ENCODE measurements around the gene ARHGAP5. TPM values are rescaled to one million over a fixed set of nuclear protein-coding genes. Genes with fewer than 3 reads are reported as not detected.

The ARHGAP5 gene
- total and polyA plus RNA-seq, 2 donors (not counting 1 experiment from before 2014, with no cell fraction given) = 6.4 to 65.0 TPM

- H3K4me3 Mint-ChIP-seq = peak overlapping the region; percentile 96
- Histone ChIP-seq H3K36me3 (replicated peaks in 1 of 2; ENCODE audit: control extremely low read depth in 1 of 2, control insufficient read depth in 1 of 2, extremely low read depth in 1 of 2, insufficient read depth in 2 of 2, low read length in 1 of 2) (no peaks in the 10 kb centered on the region), H3K9me3 (ENCODE audit: control extremely low read depth in 1 of 3, control insufficient read depth in 2 of 3, insufficient read depth in 1 of 3, low read length in 2 of 3) (no peaks in the 10 kb centered on the region), H3K79me2 (ENCODE audit: control insufficient read depth, insufficient read depth, low read length) (peaks cover 31% of the 10 kb centered on the region), H3K9ac (ENCODE audit: low read length) (peak overlapping the region; percentile 83), H3K27me3 (replicated peaks in 1 of 4; ENCODE audit: control extremely low read depth in 1 of 4, control insufficient read depth in 3 of 4, insufficient read depth in 4 of 4, low read length in 3 of 4) (no peaks in the 10 kb centered on the region), H3K27ac (ENCODE audit: low read length in 2 of 2) (peak overlapping the region; percentile 53 to 62), H2AFZ (ENCODE audit: insufficient read depth, low read depth, low read length, poor library complexity, severe bottlenecking) (peak overlapping the region; percentile 89), H3K4me2 (replicated peaks; ENCODE audit: low read depth, low read length, poor library complexity, severe bottlenecking) (peak overlapping the region; percentile 77), H3K4me1 (ENCODE audit: control insufficient read depth in 2 of 2, insufficient read depth in 2 of 2, low read length in 2 of 2) (peaks cover 11 to 17% of the 10 kb centered on the region in 2 donors), H4K20me1 (ENCODE audit: control insufficient read depth, insufficient read depth, low read length, poor library complexity, severe bottlenecking) (peaks cover 17% of the 10 kb centered on the region), H3K4me3 (ENCODE audit: control extremely low read depth in 1 of 5, extremely low read depth in 1 of 5, insufficient read depth in 1 of 5, low read depth in 2 of 5, low read length in 4 of 5) (peak overlapping the region; percentile 83 to 96 (median 92))
- peak; percentile 66 for ATAC-seq (ENCODE audit: low read depth)
- CTCF ChIA-PET = interaction anchor here (0.6 to 11.0 kb wide), 13 partner anchors 9 to 566 kb away, joined by 3 to 303 read pairs (median 4); partner anchors contain the start of genes RNU6-7 and RNU6-8
- POLR2A ChIA-PET = interaction anchor here (0.6 to 2.4 kb wide), 10 partner anchors 45 to 1050 kb away, joined by 3 to 33 read pairs (median 4); partner anchors contain the start of genes RNU6-7, RNU6-8 and STRN3
- intact Hi-C loops (cut with micrococcal nuclease) = loop anchor here (1.0 to 10.0 kb wide), 6 partner anchors 127 to 1519 kb away; partner anchors contain the start of genes DTD2, G2E3, NUBPL and RNU6-8
- H3K9me3 Mint-ChIP-seq (ENCODE audit: insufficient read depth) = no peaks in the 10 kb centered on the region
- H3K4me1 Mint-ChIP-seq = peaks cover 34% of the 10 kb centered on the region
- peak overlapping the region; percentile 96 for H3K27ac Mint-ChIP-seq
- no peak for TF ChIP-seq CTCF (IDR thresholded peaks at IDR 0.05)
- no peaks in the 10 kb centered on the region for H3K27me3 Mint-ChIP-seq
- WGBS (ENCODE audit: insufficient coverage) = under 1% methylated on average over 65 of the region's 76 CpGs
- DNase-seq = no peak
Observed at GRCh38 chr14:32076278-32077080, 625 bp upstream of the ARHGAP5 start.

Data from B cell (primary cell).